NCI-H2107 treated with DMSO at 0.1 percent for 48 hours (cell line): Measurements from ENCODE around the gene GNG13.
"Not testable (repeated sequence)": the region's sequence is repeated elsewhere in the genome, so short reads cannot be mapped to it uniquely, and the experiment has no call there.

Source experiments
- DNase-seq: peaks from one replicate; lab custom pipeline; 2025; ENCODE audit not compliant: unreplicated experiment; lab: John Stamatoyannopoulos, UW

Gene GNG13

GRCh38 chr16:780296-780695, 20.2 kb downstream of the GNG13 start:
- no peak for DNase-seq

GRCh38 chr16:779561-779960, 21.0 kb downstream of the GNG13 start:
- DNase-seq: no peak

DNA sequence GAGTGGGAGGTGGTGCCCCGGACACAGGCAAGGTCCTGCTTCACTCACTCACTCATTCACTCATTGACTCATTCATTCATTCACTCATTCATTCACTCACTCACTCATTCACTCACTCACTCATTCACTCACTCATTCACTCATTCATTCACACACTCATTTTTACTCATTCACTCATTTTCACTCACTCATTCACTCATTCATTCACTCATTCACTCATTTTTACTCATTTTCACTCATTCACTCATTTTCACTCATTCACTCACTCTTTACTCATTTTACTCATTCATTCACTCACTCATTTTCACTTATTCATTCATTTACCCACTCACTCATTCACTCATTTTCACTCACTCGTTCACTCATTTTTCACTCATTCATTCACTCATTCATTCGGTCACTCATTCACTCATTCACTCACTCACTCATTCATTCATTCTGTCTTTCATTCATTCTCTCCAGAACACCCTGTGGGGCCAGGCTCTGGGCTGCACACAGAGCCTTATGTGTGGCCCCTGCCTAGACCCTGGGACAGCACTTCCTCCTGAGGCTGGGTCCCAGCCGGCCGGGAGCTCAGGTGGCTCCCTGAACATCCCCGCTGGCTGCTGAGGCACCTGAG, 21.5 kb downstream of the GNG13 start:
- no peak for DNase-seq

GRCh38 chr16:778447-778846, 22.1 kb downstream of the GNG13 start:
- DNase-seq: no peak

DNA sequence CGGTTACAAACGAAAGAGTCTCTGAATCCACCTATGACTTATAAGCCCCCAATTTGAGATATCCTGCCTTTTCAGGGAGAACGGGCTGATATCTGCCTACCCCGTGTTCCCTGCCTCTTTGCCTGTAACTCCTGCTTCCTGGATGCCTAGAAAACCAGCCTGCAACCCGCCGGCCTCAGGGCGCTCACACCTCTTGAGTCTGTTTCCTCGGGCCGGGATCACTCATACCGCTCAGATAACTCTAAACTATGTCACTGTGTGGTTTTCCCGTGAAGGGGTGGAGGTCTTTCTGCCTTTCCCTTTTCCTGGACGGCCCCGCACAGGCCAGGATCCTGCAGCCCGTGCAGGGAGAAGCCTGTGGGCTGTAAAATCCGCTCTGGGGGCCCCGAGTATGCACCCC, 22.7 kb downstream of the GNG13 start:
- no peak for DNase-seq

GRCh38 chr16:776824-777223, 23.7 kb downstream of the GNG13 start:
- no peak for DNase-seq

DNA sequence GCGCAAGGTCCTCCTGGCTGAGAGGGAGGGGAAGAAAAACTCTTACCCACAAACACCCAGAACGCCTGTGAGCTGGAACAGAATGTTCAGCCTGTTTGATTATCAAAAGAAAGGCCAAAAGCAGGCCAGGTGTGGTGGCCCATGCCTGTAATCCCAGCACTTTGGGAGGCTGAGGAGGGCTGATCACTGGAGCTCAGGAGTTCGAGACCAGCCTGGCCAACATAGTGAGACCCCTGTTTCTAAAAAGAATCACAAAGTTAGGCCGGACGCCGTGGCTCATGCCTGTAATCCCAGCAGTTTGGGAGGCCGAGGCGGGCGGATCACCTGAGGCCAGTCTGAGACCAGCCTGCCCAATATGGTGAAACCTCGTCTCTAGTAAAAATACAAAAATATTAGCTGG, 24.2 kb downstream of the GNG13 start:
- DNase-seq: not testable (repeated sequence)

DNA sequence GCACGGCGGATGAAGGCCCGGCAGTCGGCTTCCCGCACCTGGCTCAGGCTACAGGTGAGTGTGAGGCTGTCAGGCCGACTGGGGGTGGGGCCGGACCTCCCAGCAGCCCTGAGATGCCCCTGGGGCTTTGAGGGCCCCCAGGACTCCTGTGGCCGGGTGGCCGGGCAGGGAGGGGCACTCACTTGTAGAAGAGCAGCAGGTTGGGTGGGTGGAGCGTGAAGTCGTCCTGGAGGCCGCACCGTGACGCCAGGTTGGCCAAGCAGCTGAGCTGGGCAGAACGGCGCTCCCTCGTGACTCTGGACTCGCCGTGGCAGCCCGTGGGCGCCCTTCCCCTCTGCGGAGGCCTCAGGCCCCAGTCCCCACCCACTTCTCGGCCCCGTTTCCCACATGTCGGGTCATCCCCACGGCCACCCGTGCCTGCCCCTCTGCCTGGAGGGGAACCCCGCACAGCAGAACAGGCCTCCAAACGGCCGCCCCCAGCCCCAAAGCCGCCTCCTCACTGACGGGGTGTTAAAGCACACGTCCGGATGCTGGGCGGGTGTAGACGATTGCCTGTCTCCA, 25.2 kb downstream of the GNG13 start:
- no peak for DNase-seq

DNA sequence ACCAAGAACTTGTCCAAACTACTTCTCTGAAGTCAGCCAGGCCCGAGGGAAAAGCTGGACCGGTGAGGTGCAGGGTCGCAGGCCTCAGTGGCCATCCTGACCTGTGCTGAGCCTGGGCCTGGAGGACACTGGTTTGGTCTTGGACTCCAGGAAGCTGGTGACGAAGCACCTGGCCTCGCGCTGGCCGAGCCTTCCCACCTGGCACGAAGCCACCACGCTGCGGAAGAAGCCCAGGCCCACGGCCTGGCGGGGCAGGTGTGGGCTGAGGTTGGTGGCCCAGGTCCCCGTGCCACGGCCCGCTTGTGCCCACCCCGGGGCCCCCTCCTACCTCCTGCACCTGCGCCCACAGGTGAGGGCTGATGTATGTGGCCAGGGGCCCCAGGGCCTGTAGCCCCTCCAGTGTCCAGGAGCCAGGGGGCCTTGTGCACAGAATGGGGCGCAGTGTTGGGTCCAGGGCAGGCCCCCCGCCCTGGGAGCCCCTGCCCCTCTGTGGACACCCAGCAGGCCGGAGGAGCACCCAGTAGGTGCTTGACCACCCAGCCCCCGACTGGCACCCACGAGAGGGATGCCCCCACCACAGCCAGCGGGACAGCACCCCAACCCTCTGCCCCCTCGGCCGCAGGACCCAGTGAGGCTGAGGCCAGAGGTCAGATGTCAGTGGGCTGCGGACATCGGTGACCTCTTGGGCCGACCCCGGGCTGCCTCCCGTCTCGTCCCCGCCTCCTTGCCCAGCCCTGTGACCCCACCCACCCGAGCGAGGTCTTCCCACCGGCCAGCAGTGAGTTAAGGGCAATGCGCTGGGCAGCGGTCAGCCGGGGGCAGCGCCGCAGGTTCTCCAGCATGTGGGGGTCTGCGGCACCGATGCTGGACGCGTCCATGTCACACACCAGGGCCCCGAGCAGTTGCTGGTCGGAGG, 26.2 kb downstream of the GNG13 start:
- DNase-seq: no peak

DNA sequence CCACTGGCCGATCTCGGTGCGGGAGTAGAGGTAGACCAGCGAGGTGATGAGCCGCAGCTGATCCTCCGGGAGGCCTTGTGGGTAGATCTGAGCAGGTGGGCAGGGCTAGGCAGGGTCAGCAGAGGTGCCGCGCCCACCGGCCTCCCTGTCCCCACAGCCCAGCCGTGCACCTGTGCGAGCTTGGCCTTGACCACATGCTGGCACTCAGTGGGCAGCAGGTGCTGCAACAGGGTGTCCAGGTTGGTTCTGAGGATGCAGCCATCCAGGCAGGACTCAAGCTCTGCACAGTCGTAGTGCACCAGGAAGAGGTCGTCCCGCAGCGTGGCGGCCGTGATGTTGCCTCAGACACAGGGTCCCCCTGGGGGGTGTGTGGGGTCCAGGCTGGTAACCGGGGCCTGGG, 27.6 kb downstream of the GNG13 start:
- DNase-seq: no peak

GRCh38 chr16:770411-770810, 30.1 kb downstream of the GNG13 start:
- DNase-seq: no peak

DNA sequence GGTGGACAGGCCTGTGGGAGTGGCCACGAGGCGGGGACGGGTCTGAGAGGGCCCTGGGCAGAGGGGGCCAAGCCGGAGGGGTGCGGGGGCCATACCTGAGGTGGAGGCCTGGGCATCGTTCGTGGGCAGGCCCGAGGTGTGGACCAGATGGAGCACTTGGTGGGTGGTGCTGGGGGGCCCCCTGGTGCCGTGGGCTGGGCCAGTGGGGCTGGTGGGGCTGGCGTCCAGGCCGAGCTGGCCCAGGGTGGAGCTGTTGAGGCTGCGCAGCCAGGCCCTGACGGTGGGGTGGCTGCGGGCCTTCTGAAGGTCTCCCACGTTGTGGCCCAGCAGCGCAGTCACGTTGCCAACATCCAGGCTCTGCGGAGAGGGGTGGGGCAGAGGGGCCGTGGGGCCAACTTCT, 30.6 kb downstream of the GNG13 start:
- no peak for DNase-seq

- DNase-seq: no peak
These were observed 31.2 kb downstream of the GNG13 start for GRCh38 chr16:769184-769784.

DNA sequence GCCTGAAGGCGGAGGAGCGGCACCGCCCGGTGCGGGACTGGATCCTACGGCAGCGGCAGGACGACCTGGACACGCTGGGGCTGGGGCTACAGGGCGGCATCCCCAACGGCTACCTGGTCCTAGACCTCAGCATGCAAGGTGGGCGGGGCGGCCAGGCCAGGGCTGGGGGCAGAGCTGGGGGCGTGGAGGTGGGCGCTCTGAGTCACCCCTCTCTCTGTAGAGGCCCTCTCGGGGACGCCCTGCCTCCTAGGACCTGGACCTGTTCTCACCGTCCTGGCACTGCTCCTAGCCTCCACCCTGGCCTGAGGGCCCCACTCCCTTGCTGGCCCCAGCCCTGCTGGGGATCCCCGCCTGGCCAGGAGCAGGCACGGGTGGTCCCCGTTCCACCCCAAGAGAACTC, 32.1 kb downstream of the GNG13 start:
- no peak for DNase-seq

DNA sequence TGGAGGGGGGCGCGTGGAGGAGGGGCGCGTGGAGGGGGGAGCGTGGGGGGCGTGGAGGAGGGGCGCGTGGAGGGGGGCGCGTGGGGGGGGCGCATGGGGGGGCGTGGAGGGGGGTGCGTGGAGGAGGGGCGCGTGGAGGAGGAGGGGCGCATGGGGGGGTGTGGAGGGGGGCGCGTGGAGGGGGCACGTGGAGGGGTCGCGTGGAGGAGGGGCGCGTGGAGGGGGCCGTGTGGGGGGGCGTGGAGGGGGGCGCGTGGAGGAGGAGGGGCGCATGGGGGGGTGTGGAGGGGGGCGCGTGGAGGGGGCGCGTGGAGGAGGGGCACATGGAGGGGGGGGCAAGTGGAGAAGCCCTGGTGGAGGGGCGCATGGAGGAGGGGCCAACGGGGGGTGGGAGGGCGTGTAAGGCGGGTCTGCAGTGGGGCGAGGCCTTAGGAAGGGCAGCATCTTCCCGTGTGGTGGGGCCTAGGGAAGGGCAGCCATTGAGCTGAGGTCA, 32.7 kb downstream of the GNG13 start:
- no peak for DNase-seq

- DNase-seq: no peak
These were observed 33.5 kb downstream of the GNG13 start for GRCh38 chr16:766820-767640.

DNA sequence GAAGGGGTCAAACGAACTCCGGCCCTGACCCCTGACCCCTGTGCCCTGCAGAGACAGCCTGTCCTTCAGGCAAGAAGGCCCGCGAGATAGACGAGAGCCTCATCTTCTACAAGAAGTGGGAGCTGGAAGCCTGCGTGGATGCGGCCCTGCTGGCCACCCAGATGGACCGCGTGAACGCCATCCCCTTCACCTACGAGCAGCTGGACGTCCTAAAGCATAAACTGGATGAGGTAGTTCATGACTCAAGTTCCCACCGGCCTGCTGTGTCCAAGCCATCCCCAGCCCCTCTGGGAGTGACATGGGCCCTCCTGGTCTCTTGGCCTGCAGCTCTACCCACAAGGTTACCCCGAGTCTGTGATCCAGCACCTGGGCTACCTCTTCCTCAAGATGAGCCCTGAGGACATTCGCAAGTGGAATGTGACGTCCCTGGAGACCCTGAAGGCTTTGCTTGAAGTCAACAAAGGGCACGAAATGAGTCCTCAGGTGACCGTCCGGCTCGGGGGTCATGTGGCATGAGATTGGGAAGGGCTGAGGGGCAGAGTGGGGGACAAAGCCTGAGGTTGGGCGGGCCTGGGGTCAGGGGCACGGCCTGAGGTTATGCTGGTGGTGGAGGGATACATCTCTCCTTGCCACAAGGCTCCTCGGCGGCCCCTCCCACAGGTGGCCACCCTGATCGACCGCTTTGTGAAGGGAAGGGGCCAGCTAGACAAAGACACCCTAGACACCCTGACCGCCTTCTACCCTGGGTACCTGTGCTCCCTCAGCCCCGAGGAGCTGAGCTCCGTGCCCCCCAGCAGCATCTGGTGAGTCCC, 34.3 kb downstream of the GNG13 start:
- no peak for DNase-seq

DNA sequence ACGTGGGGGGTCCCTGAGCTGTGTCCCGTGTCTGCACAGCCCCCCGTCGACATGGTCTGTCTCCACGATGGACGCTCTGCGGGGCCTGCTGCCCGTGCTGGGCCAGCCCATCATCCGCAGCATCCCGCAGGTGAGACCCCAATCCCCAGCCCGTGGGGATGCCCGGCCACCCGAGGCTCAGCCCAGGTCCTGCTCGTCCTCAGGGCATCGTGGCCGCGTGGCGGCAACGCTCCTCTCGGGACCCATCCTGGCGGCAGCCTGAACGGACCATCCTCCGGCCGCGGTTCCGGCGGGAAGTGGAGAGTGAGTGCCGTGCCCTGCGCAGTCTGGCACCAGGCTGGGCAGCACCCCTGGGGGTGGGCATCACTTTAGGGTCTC, 35.1 kb downstream of the GNG13 start:
- no peak for DNase-seq

DNA sequence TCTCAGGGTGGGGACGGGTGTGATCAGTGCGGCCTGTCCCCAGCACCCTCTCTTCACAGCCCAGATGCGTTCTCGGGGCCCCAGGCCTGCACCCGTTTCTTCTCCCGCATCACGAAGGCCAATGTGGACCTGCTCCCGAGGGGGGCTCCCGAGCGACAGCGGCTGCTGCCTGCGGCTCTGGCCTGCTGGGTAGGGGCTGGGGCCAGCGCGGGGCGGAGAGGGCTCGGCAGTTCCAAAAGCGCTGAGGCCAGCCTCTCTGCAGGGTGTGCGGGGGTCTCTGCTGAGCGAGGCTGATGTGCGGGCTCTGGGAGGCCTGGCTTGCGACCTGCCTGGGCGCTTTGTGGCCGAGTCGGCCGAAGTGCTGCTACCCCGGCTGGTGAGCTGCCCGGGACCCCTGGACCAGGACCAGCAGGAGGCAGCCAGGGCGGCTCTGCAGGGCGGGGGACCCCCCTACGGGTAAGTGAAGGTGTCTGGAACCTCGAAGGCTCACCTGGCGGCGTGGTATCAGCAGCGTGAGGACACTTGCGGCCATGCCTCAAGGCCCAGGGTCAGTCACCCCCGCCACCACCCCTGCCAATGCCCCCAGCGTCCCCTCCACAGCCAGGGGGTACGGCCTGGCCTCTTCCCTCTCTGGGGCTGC, 35.6 kb downstream of the GNG13 start:
- DNase-seq: no peak
